NCI-H1048 (cell line): ENCODE measurements around the gene GRM2.
A peak's percentile ranks its signal among the peaks of the same experiment; 100 is the strongest.

Source experiments
- DNase-seq: peaks from one replicate; lab custom pipeline; 2025; lab: John Stamatoyannopoulos, UW

GRM2 gene

DNA sequence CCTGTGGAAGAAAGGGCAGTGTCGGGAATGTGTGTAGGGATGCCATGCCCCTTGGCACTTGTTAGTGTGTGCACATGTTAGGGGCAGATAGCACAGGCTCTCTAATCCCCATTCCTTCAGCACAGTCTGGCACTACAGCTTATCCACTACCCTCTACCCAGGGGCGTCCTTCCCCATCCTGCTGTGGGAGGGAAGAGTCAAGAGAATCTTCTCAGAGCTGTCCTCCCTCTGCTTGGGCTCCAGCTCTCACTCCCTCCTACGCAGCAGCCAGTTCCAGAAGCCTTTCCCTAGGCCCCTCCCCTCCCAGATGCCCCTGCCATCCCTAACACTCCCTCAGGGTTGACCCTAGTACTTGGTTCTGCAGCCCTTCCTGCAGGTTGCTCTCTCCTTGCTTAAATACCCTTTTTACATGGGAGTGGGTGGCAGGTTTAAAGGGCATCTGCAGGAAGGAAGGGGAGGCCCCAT is 815 bp upstream of the GRM2 start:
- no peak for DNase-seq

DNA sequence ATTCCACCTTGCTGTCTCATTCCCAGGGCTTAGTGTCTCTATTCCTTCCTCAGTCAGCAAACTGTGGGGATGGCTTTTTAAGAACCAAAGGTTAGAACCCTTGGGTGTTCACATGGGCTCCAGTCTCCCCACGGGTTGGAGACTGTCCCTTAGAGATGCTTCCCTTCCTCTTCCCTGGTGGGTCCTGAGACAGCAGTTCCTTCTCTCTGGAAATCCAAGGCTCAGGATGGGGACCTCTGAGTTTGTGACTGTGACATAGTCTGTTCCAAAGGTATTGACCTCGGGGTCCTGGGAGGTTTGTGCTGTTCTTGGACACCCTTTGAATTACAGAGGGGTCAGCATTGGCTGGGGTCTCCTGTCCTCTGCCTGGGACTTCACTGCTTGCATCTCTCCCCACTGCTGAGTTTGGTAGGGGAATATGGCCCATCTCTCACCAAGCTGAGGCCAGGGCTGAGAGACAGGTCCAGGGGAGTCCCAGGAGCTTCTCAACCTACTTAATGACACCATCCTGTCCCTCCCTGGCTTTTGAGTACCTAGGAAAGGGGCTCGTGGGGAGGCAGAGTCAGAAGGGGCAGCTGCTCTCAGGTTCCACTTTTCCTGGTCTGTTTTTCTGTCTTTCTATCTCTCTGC is 1.5 kb downstream of the GRM2 start:
- no peak for DNase-seq

DNA sequence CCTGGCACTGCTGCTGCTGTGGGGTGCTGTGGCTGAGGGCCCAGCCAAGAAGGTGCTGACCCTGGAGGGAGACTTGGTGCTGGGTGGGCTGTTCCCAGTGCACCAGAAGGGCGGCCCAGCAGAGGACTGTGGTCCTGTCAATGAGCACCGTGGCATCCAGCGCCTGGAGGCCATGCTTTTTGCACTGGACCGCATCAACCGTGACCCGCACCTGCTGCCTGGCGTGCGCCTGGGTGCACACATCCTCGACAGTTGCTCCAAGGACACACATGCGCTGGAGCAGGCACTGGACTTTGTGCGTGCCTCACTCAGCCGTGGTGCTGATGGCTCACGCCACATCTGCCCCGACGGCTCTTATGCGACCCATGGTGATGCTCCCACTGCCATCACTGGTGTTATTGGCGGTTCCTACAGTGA is 2.1 kb downstream of the GRM2 start:
- DNase-seq, result no peak

DNA sequence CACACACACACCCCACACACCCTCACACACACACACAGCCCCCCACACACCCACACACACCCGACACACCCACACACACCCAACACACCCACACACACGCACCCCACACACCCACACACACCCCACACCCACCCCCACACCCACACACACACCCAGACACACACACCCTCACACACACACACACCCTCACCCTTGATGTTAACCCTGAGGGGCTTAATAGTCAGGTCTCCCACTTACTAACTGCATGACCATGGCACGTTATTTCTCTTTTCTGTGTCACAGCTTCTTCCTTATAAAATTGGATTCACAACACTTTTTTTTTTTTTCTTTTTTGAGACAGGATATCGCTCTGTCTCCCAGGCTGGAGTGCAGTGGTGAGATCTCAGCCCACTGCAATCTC is 2.8 kb downstream of the GRM2 start:
- DNase-seq, result no peak

DNA sequence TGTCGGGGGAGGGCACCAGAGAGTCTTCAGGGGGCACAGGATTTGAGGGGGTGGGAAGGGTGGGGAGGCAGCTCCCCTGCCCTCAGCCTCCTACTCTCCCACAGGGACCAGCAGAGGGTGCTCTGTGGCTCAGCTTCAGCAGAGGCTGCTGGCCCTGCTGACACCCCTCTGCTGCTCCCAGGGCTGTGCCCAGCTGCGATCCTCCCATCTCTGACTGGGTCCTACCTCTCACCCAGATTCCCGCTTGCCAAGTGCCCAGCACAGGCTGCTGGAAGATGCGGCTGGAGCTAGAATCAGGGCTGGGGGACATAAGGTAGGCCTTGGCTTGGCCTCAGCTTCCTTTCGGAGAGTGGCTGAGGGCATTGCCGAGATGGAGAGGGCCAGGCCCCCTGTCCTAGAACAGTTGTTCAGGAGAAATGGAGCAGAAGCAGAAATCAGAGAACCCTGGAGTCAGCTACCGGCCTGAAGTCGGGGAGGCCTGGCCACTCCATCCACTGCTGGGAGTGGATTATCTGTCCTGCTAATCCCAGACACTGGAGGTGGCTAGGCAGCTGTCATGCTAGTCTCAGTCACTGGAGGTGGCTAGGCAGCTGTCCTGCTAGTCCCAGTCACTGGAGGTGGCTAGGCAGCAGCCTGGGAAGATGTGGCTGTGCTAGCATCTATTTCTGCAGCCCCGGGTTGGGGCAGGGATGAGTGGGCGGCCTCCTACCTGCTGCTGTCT is 3.9 kb downstream of the GRM2 start:
- DNase-seq, result no peak

DNA sequence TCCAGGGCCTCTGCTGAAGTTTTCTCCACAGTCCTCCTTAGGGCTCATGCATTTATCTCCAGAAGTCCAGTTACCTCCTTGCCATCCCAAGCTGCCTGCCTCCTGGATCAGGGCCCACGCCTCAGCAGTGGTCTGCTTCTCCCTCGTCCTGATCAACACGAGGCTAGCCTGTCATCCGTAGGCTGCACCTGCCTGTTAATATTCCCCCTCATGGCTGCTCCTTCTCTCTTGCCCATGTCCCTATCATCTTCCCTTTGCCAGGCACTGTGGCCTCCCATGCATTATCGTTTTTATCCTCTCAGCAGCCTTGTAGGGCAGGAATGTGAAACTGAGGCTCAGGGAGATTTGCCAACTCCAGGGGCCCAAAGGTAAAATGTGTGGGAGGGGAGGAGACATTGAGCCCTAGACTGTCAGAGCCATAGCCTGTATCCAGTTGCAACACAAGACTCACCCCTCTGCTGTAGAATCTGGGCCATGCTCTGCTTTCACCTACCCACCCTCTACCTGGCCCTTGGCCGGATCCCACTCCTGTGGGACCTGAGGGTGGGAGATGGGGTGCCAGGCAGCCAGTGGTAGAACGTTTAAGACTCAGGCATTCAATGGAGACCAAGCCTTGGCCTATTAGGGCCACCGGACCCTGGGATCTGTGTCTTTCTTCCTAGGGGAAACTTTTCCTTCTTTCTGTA is 4.6 kb downstream of the GRM2 start:
- no peak for DNase-seq

DNA sequence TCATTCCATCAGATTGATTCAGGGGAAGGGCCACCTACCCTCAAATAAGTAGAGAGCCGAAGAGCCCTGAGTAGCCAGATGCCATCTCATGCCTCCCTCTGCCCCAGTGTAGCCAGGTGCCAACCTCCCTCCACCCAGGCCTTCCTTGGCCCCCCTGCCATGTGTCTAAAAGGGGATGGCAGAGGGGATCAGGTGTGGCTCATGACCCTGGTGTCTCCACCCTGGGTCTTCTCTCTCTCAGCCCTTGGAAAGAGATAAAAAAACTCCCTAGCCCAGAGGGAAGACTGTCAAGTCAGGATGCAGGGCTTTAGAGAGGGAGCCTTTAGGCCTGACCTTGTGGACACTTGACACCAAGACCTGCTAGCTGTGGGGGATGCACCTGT is 5.2 kb downstream of the GRM2 start:
- no peak for DNase-seq

DNA sequence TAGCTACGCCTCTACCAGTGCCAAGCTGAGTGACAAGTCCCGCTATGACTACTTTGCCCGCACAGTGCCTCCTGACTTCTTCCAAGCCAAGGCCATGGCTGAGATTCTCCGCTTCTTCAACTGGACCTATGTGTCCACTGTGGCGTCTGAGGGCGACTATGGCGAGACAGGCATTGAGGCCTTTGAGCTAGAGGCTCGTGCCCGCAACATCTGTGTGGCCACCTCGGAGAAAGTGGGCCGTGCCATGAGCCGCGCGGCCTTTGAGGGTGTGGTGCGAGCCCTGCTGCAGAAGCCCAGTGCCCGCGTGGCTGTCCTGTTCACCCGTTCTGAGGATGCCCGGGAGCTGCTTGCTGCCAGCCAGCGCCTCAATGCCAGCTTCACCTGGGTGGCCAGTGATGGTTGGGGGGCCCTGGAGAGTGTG is 5.7 kb downstream of the GRM2 start:
- no peak for DNase-seq

DNA sequence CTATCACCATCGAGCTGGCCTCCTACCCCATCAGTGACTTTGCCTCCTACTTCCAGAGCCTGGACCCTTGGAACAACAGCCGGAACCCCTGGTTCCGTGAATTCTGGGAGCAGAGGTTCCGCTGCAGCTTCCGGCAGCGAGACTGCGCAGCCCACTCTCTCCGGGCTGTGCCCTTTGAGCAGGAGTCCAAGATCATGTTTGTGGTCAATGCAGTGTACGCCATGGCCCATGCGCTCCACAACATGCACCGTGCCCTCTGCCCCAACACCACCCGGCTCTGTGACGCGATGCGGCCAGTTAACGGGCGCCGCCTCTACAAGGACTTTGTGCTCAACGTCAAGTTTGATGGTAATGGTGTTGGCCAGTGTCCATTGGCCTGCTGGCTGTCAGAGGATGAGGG is 6.1 kb downstream of the GRM2 start:
- no peak for DNase-seq

DNA sequence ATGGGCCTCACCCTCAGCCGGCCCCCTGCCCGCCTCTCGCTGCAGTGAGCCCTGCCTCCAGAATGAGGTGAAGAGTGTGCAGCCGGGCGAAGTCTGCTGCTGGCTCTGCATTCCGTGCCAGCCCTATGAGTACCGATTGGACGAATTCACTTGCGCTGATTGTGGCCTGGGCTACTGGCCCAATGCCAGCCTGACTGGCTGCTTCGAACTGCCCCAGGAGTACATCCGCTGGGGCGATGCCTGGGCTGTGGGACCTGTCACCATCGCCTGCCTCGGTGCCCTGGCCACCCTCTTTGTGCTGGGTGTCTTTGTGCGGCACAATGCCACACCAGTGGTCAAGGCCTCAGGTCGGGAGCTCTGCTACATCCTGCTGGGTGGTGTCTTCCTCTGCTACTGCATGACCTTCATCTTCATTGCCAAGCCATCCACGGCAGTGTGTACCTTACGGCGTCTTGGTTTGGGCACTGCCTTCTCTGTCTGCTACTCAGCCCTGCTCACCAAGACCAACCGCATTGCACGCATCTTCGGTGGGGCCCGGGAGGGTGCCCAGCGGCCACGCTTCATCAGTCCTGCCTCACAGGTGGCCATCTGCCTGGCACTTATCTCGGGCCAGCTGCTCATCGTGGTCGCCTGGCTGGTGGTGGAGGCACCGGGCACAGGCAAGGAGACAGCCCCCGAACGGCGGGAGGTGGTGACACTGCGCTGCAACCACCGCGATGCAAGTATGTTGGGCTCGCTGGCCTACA is 8.5 kb downstream of the GRM2 start:
- DNase-seq, result no peak

DNA sequence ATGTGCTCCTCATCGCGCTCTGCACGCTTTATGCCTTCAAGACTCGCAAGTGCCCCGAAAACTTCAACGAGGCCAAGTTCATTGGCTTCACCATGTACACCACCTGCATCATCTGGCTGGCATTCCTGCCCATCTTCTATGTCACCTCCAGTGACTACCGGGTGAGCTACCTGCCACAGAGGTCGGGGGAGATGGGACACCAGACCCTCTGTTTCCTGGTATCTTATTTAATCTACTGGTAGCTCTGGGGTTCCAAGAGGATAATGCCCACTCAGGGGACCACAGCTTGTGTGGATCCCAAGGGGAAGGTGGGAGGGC is 9.1 kb downstream of the GRM2 start:
- DNase-seq, result no peak

DNA sequence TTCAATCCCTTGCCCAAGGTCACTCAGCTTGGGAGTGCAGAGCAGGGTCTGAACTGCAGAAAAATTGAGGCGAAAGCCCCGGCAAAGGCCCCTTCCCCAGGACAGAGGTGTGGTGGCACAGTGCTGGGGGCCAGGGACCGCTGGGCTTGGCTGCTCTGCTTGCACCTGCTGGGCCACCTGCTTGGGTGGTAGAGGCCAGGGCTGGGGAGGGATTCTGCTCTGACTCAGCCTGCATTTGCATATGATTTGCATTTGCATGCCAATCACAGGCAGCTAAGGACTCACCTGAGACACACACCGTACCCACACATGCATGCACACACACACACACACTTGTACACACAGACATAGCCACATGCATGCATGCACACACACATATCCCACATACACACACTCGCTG is 9.9 kb downstream of the GRM2 start:
- no peak for DNase-seq

DNA sequence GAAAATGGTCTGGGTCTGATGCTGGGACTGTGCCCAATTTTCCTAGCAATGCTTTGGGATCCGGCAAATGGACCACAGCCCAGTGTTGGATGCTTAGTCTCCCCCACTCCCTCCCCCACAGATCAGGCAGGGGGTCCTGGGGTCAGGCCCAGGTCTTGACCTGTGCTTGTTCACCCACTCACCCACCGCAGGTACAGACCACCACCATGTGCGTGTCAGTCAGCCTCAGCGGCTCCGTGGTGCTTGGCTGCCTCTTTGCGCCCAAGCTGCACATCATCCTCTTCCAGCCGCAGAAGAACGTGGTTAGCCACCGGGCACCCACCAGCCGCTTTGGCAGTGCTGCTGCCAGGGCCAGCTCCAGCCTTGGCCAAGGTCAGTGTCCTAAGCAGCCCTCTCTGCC is 10.6 kb downstream of the GRM2 start:
- no peak for DNase-seq

DNA sequence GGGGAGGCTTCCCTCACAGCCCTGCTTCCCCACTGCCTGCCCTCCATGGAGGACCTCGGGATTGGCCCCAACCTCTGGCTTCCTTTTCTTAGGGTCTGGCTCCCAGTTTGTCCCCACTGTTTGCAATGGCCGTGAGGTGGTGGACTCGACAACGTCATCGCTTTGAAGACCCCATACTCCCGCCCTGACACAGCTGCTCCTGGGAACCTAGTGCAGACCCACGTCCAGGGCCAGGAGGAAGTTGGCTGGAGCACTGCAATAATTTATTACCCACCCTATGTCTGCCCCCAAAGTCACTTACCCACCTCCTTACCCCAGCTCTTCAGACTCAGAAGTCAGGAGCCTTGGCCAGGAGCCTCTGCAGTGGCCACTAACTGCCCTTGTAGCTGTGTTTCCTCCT is 11.1 kb downstream of the GRM2 start:
- no peak for DNase-seq

DNA sequence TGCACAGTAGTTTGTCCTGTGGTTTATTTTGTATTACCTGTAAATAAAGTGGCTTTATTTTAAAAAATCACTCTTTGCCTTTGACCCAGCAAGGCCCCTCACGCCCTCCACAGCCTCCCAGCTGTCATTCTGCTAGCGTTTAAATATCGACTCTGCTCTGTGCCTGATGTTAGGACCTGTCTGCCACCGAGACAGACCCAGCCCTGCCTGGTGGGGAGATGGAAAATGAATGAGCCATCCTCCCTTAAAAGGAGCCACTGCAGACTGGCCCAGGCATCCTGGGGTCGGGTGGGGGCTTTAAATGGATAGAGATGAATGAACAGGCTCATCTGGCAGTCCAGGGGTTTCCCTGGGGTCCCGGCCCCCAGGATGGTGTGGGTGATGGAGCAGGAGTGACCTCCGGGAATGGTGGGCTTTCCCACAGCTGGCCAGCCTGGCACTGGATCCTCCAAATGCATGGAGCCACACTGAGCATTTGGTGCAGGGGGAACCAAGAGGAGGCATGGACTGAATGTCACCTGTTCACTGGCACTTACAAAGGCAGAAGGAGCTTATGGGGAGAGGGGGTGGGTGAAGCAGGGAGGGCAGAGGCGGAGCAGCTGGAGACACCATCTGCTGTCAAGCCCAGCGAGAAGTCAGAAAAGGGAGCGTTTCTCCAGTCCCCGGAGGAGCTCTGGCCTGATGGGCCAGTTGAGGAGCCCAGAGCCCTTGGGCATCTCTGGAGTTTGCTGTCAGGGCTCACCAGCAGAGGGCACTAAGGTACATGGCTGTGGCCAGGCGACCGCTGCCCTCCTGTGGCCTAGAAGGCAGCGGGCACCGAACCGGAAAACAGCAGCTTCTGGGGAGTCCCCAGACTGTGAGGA is 11.9 kb downstream of the GRM2 start:
- DNase-seq, result peak; percentile 10

DNA sequence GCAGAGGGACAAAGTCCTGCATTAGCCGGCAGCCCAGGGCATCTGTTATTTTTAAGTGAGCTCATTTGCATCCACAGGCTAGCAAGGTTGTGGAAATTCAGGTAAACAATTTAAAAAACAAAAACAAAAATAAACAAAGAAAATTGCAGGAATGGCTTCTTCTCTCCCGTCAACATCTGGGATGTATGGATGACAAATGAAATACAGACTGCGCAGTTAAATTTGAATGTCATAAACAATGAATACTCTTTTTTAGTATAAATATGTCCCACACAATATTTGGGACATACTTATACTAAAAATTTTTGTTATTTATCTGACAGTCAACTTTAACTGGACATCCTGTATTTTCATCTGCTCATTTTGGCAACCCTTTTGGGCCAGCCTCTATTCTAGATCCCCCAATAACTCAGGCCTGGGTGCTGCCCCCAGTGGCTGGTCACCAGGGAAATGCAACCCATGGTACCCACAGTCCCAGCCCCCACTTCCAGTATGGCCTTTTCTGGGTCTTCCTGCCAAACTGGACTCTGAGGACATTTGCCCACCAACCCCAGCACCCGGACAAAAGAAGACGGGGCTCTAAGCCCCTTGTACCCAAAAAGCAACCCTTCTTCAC is 12.7 kb downstream of the GRM2 start:
- DNase-seq, result no peak

DNA sequence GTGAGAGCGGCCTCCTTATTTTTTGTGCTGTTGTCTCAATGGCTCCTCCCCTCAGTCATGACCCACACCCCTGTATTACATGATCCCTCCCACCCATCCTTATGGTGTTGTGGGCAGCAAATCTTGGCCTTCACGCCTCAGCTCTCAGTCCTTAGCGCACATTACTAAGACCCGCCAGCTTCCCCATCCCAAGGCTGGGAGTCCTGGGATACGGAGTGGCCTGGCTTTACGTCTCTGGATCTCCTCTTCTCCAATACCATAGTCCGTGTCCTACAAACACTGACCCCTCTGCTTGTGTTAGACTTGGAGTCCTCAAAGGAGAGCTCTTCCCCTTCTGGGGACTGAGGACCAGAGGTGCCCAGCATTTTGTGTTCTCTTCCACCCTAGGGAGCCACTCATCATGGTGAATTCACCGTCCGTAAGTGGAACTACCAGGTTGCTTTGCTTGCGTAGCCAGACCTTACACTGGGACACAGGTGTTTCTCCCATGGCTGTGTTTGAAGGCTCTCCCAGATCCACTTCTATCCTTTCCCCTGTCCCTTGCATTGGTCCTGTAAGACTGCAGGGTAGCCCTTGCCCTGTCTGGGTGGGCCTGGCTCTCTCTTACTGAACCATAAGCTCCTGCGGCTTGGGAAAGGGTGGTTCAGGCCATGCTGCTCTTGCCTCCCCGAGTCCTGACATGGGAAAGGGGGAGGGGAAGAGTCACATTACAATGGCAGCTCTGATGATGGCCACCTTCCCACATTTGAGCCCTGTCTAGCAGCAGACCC is 13.6 kb downstream of the GRM2 start:
- no peak for DNase-seq

DNA sequence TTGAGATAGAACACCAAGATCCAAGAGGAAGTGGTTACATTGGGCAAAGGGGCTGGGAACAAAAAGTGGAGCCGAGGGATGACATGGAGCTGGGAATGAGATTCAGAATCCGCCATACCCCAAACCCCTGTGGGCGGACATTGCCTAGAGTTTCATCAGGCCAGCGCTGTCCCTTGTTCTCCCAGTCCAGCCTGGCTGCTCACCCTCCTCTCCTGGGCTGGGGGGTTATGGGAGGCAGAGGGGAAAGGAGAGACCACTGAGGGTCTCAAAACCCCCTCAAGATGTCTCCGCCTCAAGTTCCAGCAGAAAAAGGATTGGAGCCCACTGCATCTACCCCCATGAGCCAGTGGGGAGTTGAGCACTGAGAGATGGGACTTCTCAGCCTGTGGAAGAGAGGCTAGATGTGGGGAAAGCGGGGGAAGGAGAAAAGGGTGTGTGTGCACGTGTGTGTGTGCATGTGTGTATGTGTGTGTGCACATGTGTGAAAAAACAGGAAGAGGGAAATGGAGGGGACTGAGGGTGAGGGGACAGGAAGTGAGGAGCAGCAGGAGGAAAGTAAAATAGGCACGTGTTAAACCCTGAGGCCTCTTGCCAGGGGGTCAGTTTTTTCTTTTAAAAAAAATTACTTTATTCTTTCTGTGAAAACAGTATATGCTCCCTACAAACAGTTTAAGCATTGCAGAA is 14.3 kb downstream of the GRM2 start:
- DNase-seq, result no peak

DNA sequence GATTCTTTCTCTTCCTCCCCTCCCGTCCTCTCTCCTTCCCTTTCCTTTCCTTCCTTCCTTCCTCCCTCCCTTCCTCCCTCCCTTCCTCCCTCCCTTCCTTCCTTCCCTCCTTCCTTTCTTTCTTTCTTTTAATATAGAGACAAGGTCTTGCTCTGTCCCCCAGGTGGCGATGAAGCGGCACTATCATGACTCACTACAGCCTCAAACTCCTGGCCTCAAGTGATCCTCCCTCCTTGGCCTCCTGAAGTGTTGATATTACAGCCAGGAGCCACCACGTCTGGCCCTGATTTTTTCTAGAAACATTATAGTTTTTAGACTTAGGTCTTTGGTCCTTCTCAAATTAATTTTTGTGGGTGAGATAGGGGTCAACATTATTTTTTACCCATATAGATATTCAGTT is 15.5 kb downstream of the GRM2 start:
- DNase-seq, result no peak

DNA sequence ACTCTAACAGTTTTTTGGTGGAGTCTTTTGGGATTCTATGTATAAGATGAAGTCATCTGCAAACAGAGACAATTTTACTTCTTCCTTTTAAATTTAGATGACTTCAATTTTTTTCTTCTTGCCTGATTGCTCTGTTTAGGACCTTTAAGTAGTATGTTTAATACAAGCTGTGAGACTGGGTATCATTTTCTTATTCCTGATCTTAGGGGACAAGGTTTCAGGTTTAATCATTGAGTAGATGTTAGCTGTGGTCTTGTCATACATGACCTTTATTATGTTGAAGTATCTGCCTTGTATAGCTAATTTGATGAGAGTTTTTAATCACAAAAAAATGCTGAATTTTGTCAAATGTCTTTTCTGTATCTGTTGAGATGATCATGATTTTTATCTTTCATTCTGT is 20.6 kb downstream of the GRM2 start:
- no peak for DNase-seq
